Retinal pigment epithelial cell (primary cell): ENCODE measurements around the gene UBE4A.

Experiments used
- DNase-seq: peaks from one replicate; pipeline ENCODE4 v3.0.0-alpha.2; 2010; ENCODE audit warnings: low read depth
- H3K4me3 ChIP-seq: 2 replicates; pipeline ENCODE4 v1.5.1; 2011; ENCODE audit warnings: mild to moderate bottlenecking, low read length, control low read depth, moderate library complexity
- CTCF ChIP-seq: conservative IDR thresholded peaks from 2 replicates; pipeline ENCODE4 v1.5.1; 2011; ENCODE audit warnings: low read depth, low read length, control low read depth, inconsistent platforms

The UBE4A gene

GRCh38 chr11:118438314-118438931 lies 79.0 kb downstream of the UBE4A start:
- peak overlapping the region; percentile 81 for H3K4me3 ChIP-seq
- TF ChIP-seq CTCF = no peak
- peak; percentile 60 for DNase-seq

GRCh38 chr11:118439646-118440045 lies 80.2 kb downstream of the UBE4A start:
- no peak overlapping the region for H3K4me3 ChIP-seq
- DNase-seq = no peak
- TF ChIP-seq CTCF = no peak

GRCh38 chr11:118441770-118442275 lies 82.4 kb downstream of the UBE4A start:
- TF ChIP-seq CTCF = no peak
- DNase-seq = no peak
- H3K4me3 ChIP-seq = no peak overlapping the region

GRCh38 chr11:118442301-118442700 lies 82.9 kb downstream of the UBE4A start:
- no peak for TF ChIP-seq CTCF
- DNase-seq = no peak
- H3K4me3 ChIP-seq = no peak overlapping the region

GRCh38 chr11:118442908-118443589 lies 83.6 kb downstream of the UBE4A start:
- DNase-seq = no peak
- TF ChIP-seq CTCF = no peak
- no peak overlapping the region for H3K4me3 ChIP-seq

- no peak for DNase-seq
- no peak for TF ChIP-seq CTCF
- no peak overlapping the region for H3K4me3 ChIP-seq
Observed at GRCh38 chr11:118443590-118444218, 84.3 kb downstream of the UBE4A start.

- H3K4me3 ChIP-seq = no peak overlapping the region
- no peak for DNase-seq
- TF ChIP-seq CTCF = no peak
Observed at GRCh38 chr11:118447423-118447822, 88.0 kb downstream of the UBE4A start.
